Non-pigmented ciliary epithelial cell (primary cell): ENCODE data around the gene NDUFAF8.

Experiments
- DNase-seq: peaks from one replicate; pipeline ENCODE4 v3.0.0-alpha.2; 2010; ENCODE audit warnings: low read depth

The NDUFAF8 gene

GRCh38 chr17:81240761-81241160 lies 1.6 kb downstream of the NDUFAF8 start:
- DNase-seq, result no peak

DNA sequence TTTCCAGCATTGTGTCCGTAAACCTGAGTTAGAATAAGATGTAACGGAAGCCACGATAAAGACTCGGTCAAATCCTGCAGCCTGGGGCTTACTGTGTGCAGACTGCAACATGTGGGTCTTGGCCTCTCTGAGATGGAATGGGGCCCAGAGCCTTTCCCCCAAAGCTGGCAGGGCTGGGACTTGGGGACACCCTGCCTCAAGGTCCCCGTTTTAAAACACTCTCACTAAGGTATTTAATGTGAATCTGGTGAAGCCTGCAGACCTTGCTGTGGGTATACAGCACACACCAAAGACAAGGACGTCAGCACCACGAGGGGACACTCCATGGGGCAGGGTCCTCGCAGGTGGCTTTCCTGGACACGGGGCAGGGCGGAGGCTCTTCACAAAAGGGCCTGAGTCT lies 2.1 kb downstream of the NDUFAF8 start:
- no peak for DNase-seq

- no peak for DNase-seq
These were observed 2.7 kb downstream of the NDUFAF8 start for GRCh38 chr17:81241648-81242420.

DNA sequence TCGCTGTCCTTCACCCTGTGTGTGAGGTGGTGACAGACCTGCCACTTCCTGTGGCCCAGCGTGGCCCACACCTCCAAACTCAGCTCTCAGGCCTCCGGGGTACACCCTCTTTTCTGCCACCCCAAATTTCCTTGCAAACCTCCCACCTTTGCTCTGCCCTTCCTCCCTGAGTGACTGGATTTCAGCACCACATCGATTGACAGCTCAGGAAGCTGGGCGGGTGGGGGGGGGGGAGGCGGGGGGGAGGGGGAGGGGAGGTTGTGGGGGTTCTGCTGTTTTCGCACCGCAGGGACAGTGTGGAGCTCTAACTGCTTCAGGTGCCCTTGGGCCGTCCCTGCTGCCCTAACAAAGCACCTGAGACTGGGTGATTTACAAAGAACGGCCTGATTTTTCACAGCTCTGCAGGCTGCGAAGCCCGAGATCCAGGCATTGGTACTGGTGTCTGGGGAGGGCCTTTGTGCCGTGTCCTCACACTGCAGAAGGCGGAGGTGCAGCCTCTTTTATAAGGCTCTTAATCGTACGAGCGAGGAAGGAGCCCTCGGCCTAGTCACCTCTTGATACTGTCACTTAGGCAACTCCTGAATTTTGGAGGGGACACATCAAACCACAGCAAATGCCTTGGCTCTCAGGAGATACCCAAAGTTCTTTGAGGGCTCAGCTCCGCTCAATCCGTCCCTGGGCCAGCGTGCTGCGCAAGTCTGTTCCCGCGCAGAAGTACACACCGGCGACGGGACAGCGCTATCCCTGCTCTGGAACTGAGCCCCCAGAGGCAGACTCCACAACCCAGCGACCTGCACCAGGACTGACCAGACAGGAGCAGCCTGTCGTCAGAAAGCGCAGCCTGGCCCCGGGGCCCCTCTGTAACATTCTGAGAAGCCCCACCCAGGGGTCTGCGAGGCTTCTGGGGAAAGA lies 3.6 kb downstream of the NDUFAF8 start:
- DNase-seq, result no peak

DNA sequence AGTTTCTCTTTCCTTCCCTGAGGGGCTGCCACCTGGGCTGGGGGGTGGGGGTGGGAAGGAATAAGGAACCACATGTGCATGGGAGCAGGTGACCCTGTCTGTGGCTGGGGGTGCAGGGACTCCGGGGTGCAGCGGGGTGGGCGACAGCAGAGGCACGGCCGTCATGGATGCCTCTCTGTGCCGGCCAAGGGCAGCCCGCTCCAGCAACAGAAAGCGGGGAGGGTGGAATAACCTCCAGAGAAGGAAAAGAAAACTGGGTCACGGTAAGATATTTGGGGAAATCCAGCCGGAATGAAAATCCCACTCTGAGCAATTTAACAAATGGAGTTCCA lies 4.2 kb downstream of the NDUFAF8 start:
- DNase-seq, result no peak

DNA sequence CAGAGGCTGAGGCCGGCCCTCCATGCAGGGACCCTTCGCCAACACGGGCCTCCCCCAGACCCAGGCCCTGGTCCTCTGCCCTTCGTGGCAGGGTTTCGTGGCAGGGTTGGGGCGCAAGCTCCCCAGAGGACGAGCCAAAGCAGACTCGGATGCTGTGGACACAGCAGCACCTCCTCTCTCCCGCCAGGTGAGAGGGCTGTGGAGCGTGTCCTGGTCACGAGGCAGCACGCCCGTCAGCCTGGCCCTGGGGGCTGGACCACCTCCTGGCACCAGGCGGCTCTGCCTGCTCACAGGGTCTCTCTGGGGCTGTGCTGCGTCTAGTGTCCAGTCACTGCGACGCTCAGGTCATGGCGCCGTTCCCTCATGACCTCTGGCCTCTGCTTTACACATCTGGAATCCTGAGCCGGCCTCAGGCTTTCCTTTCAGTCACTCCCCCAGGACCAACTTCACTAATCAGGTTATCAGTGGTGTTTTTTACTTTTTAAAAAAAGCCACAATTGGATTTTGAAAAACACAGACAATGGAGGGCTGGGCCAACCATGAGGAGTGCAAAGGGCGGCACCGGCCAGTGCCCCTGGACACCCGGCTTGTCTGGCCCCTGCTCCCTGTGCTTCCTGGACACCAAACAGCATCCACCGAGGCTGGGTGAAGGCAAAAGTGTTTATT lies 5.4 kb downstream of the NDUFAF8 start:
- no peak for DNase-seq

DNA sequence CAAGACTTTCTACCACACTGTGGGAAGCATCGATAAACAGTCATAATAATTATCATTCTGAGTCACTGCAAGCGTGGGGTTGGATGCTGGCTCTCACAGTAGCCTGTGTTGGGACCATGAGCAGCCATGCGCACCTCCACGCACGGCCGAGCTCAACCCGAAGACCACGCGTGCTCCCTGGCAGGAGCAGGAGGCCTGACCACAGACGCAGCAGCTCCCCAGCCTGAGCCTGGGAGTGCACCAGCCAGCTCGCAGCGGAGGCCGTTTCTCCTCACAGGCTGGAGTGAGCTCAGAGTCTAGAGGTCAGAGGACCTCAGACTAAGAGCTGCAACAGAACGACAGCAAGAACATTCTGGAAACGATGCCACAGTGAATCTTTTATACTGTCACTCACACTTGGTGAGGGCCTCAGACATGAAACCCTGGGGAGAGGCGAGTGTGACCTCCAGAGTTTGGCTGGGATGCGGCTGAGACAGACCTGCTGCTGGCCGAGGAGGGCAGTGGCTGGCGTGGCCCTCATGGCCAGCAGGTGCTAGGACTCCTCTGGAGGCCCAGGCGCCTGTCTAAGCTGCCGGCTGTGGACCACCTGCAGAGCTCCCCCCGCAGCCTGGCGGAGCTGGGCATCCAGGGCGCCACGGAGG lies 6.0 kb downstream of the NDUFAF8 start:
- DNase-seq, result no peak

DNA sequence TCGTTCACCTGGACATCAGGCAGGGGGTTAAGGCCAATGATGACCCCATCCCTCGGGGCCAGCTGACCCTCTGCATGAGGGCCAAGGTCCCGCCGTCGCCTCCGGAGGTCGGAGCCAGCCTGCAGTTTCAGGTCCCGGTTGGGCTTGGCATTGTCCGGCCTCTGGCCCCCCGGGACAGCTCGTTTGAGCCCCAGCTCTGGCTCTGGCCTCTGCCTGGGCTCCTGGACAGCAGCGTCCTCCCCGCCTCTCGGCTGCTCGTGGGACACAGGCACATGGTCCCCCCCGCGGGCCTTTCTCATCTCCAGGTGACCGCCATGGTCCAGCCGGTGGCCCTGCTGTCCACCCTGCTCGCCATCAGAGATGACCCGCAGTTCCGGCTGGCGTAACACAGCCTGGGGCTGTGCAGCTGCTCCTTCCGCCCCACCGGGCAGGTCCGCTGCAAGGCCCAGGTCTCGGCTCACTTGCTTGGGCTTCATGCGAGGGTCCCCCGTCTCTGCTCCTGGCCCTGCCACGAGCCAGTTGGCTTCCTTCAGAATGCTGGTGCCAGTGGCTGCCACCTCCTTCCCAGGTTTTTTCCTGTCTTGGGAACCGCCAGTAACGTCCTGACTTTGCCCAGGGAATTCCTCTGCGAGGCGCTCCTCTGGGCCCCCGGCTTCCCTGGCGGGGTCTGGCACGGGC lies 6.7 kb downstream of the NDUFAF8 start:
- DNase-seq, result no peak

- DNase-seq, result no peak
These were observed 7.2 kb downstream of the NDUFAF8 start for GRCh38 chr17:81246343-81246670.

DNA sequence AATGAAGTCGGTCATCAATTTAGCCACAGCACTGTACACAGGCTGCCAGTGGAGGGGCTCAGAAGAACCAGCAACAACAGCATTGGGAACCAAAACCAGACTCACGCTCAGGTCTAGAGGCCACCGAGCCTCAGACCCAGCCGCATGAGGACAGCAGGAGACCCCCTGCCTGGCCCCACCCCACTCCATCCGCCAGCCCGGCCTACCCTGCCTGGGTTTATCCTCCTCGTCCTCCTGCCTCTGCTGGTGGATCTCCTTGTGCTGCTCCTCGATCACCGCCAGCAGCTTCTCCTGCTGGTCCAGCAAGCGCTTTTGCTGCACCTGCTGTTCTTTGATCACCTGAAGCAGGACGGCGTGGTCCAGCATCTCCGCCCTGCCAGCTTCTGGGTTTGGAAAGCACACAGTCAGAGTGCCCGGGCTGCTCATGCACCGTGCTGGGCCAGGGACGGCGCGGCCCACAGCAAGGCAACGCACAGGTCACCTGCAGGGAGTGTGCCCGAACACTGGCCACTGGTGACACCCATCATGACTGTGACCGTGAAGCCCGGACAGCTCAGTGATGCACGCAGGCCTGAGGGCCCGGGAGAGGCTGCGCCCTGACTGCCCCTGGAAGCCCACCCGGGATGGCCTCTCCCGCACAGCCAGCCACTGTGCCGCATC lies 7.7 kb downstream of the NDUFAF8 start:
- no peak for DNase-seq

GRCh38 chr17:81247339-81247990 lies 8.3 kb downstream of the NDUFAF8 start:
- no peak for DNase-seq

GRCh38 chr17:81248649-81249048 lies 9.5 kb downstream of the NDUFAF8 start:
- DNase-seq, result no peak

GRCh38 chr17:81249223-81250040 lies 10.3 kb downstream of the NDUFAF8 start:
- DNase-seq, result no peak

- no peak for DNase-seq
These were observed 11.4 kb downstream of the NDUFAF8 start for GRCh38 chr17:81250286-81251093.

DNA sequence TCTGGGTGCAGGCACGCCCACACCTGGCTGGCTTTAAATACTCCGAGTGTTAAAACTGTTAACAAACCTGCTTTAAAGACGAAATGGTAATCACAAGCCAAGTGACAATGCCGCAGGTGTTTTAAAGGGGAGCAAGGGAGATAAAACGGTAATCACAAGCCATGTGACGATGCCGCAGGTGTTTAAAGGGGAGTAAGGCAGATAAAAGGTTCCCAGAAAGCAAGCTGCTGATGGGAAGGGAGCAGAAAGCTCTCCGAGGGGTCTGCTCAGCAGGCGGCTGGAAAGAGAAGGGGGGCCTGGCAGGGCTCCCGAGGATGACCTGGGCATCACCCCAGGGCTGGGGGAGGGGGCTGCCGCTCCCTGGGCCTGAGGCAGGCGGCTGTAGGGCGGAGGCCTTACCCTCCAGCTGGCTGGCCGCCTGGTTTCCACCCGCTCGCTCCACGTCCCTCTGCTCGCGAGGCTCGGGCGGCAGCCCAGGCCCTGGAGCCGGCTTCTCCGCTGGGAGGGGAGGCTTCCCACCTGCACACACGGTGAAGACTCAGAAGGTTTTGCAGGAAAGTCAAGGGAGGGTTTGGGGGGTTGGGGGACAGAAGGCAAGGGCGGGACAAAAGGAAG lies 12.1 kb downstream of the NDUFAF8 start:
- DNase-seq, result no peak

DNA sequence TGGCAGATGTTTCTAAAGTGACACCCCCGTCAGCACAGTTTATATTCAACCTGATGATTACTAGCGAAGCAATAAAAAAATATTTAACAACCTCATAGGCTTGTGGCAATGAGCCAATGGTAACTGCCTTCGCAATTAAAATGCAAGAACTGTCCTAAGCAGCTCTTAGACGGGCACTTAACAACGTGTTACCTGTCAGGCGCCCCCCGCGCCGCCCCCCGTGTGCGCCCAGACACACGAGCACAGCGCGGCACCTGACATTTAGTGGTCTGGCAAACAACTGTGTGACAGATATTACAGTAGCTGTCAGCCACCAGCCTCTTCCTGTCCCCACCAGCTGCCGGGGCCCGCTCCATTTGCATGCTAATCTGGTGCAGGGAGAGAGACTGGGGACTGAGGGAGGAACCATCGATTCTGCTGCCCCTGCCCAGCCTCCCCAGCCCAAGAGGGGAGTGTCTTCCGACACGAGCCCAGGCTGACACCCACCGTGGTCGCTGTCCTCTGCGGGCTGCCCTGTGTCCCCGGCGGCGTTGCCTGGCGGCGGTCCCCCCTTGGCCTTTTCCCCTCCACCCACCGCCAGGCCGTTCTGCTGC lies 12.7 kb downstream of the NDUFAF8 start:
- no peak for DNase-seq

GRCh38 chr17:81252326-81252986 lies 13.3 kb downstream of the NDUFAF8 start:
- no peak for DNase-seq

GRCh38 chr17:81252987-81253329 lies 13.8 kb downstream of the NDUFAF8 start:
- DNase-seq, result no peak
